ENCODE data around the gene SPTLC2. TPM values are rescaled to one million over a fixed set of nuclear protein-coding genes. Genes with fewer than 3 reads are reported as not detected.

Gene SPTLC2
- total RNA-seq, 2 experiments from 2014 or later, result 23.7 to 30.2 TPM

DNA sequence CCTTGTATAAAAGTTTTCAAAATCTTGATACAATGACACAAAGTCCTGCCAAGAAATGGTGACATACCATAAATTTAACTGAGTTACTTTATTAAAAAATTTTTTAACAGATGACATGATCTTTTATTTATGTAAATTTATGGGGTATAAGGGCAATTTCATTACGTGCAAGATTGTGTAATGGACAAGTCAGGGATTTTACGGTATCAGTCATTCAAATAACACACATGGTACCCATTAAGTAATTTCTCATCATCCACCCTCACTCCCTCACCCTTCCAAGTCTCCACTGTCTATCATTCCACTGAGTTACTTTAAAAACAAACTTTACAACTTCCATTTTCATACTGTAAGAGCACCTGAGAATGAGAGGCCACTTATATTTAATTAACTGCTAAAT, 37.4 kb downstream of the SPTLC2 start:
- TF ChIP-seq, protein P1, sequence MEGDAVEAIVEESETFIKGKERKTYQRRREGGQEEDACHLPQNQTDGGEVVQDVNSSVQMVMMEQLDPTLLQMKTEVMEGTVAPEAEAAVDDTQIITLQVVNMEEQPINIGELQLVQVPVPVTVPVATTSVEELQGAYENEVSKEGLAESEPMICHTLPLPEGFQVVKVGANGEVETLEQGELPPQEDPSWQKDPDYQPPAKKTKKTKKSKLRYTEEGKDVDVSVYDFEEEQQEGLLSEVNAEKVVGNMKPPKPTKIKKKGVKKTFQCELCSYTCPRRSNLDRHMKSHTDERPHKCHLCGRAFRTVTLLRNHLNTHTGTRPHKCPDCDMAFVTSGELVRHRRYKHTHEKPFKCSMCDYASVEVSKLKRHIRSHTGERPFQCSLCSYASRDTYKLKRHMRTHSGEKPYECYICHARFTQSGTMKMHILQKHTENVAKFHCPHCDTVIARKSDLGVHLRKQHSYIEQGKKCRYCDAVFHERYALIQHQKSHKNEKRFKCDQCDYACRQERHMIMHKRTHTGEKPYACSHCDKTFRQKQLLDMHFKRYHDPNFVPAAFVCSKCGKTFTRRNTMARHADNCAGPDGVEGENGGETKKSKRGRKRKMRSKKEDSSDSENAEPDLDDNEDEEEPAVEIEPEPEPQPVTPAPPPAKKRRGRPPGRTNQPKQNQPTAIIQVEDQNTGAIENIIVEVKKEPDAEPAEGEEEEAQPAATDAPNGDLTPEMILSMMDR (IDR thresholded peaks at IDR 0.05), result no peak
- CTCF ChIA-PET, result interaction anchor here (1.3 to 1.4 kb wide), 2 partner anchors 14 to 29 kb away, joined by 3 read pairs; no protein-coding TSS in a partner anchor
- peaks cover 19% of the 10 kb centered on the region for H3K36me3 Mint-ChIP-seq (ENCODE audit: low read depth)
- no peak for DNase-seq
- POLR2A ChIA-PET, result no interaction called here
- H3K4me1 Mint-ChIP-seq (ENCODE audit: low read depth), result peaks cover 20% of the 10 kb centered on the region
- H3K4me3 Mint-ChIP-seq, result no peak overlapping the region
- H3K9me3 Mint-ChIP-seq, result no peaks in the 10 kb centered on the region
- intact Hi-C loops (cut with micrococcal nuclease), result no loop called here
- ATAC-seq, result no peak
- H3K27ac Mint-ChIP-seq, result no peak overlapping the region
- no peaks in the 10 kb centered on the region for H3K27me3 Mint-ChIP-seq

DNA sequence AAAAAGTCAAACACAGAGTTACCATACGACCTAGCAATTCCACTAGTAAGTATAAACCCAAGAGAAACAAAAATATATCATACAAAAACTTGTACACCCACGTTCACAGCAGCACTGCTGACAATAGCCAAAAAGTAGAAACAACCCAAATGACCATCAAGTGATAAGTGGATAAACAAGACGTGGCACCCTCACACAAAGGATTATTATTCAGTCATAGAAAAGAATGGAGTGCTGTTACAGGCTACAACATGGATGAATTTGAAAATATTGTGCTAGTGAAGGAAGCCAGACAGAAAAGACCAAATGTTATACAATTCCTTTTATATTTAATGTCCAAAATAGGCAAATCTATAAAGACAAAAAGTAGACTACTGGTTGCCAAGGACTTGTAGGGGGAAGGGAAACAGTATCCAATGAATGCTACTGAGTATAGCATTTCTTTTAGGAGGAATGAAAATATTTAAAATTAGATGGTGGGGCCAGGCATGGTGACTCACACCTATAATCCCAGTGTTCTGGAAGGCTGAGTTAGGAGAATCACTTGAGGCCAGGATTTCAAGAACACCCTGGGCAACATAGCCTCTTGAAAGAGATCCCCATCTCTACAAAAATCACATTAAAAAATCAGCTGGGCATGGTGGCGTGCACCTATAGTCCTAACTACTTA, 41.9 kb downstream of the SPTLC2 start:
- CTCF ChIA-PET, result interaction anchor here (1.2 kb wide), 1 partner anchor 115 kb away, joined by 4 read pairs; no protein-coding TSS in a partner anchor
- DNase-seq (no peak), ATAC-seq (no peak)
- POLR2A ChIA-PET, result interaction anchor here (1.1 kb wide), 1 partner anchor 9 kb away, joined by 5 read pairs; no protein-coding TSS in a partner anchor
- TF ChIP-seq, protein P1 (IDR thresholded peaks at IDR 0.05), result no peak
- intact Hi-C loops (cut with micrococcal nuclease), result no loop called here
- H3K27me3 Mint-ChIP-seq, result no peaks in the 10 kb centered on the region
- no peaks in the 10 kb centered on the region for H3K4me1 Mint-ChIP-seq (ENCODE audit: low read depth)
- H3K27ac Mint-ChIP-seq, result no peak overlapping the region
- no peak overlapping the region for H3K4me3 Mint-ChIP-seq
- H3K9me3 Mint-ChIP-seq, result no peaks in the 10 kb centered on the region
- peaks cover 30% of the 10 kb centered on the region for H3K36me3 Mint-ChIP-seq (ENCODE audit: low read depth)

DNA sequence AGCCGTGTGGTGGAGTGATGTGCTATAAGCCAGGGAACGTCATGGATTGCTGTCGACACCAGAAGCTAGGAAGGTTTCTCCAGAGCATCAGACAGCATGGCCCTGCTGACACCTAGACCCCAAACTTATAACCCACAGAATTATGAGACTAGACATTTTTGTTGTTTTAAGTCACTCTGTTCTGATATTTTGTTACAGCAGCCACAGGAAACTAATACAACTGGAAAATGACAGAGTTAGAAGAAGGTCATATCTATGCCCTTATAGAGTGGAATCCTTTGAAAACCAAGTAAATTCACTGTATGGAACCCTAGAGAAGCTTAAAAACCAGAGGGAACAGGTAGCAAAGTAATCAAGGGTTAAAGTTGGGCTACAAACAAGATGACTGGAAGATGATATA, 42.5 kb downstream of the SPTLC2 start:
- Mint-ChIP-seq H3K27me3 (no peaks in the 10 kb centered on the region), H3K9me3 (no peaks in the 10 kb centered on the region), H3K4me3 (no peak overlapping the region), H3K27ac (no peak overlapping the region), H3K4me1 (ENCODE audit: low read depth) (no peaks in the 10 kb centered on the region), H3K36me3 (ENCODE audit: low read depth) (peaks cover 34% of the 10 kb centered on the region)
- ChIA-PET POLR2A (no interaction called here), CTCF (no interaction called here)
- ATAC-seq (no peak), DNase-seq (no peak)
- intact Hi-C loops (cut with micrococcal nuclease), result no loop called here
- TF ChIP-seq, protein P1 (IDR thresholded peaks at IDR 0.05), result no peak

DNA sequence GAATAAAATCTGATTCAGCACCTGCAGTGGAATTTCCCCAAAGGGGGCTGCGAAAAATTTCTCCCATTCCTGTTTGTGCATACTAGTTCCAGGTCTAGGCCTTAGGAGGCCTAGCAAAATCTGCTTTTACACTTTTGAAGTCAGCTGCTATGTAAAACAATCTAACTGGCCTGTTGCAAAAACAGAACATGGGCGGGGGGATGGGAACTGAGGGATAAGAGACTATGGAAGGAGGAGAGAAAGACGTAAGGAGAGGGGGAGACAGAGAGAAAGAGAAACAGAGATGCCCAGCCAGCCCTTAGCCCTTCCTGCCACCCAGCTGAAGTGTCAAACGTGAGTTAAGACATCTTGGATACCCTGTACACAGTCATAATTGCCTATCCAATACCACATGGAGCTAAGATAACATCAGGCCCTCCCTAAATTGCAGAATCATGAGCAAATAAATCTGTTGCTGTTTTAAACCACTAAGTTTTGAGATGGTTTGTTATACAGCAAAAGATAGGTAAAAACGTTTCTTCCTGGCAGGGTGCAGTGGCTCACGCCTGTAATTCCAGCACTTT, 45.6 kb downstream of the SPTLC2 start:
- POLR2A ChIA-PET, result no interaction called here
- CTCF ChIA-PET, result interaction anchor here (1.1 kb wide), 1 partner anchor 19 kb away, joined by 3 read pairs; no protein-coding TSS in a partner anchor
- H3K9me3 Mint-ChIP-seq, result no peaks in the 10 kb centered on the region
- no peak overlapping the region for H3K27ac Mint-ChIP-seq
- peaks cover 35% of the 10 kb centered on the region for H3K36me3 Mint-ChIP-seq (ENCODE audit: low read depth)
- intact Hi-C loops (cut with micrococcal nuclease), result no loop called here
- DNase-seq, result no peak
- no peak for ATAC-seq
- no peaks in the 10 kb centered on the region for H3K27me3 Mint-ChIP-seq
- H3K4me3 Mint-ChIP-seq, result no peak overlapping the region
- H3K4me1 Mint-ChIP-seq (ENCODE audit: low read depth), result peaks cover 5% of the 10 kb centered on the region
- TF ChIP-seq, protein P1 (IDR thresholded peaks at IDR 0.05), result no peak

DNA sequence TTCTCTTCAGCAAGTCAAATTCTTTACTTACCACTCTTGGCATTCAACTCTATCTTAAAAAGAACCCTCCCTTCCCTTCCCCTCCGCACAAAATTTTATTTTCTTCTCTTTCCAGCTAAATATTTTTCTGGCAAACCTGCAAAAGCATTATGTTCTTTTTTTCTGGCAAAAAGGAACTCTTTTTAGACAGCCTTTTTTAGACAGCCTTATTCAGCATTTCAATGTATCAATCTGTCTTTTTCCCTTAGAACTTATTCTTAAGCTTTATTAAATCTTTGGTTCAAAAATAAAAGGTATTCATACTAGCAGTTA, 50.5 kb downstream of the SPTLC2 start:
- Mint-ChIP-seq H3K4me3 (no peak overlapping the region), H3K36me3 (ENCODE audit: low read depth) (peaks cover 25% of the 10 kb centered on the region), H3K27ac (no peak overlapping the region), H3K27me3 (no peaks in the 10 kb centered on the region), H3K4me1 (ENCODE audit: low read depth) (peaks cover 12% of the 10 kb centered on the region), H3K9me3 (no peaks in the 10 kb centered on the region)
- CTCF ChIA-PET, result interaction anchor here (0.8 to 1.4 kb wide), 5 partner anchors 10 to 47 kb away, joined by 3 to 4 read pairs (median 3); no protein-coding TSS in a partner anchor
- DNase-seq, result no peak
- TF ChIP-seq, protein P1 (IDR thresholded peaks at IDR 0.05), result no peak
- no peak for ATAC-seq
- intact Hi-C loops (cut with micrococcal nuclease), result no loop called here
- POLR2A ChIA-PET, result interaction anchor here (1.0 to 1.1 kb wide), 3 partner anchors 9 to 49 kb away, joined by 3 to 5 read pairs (median 3); no protein-coding TSS in a partner anchor
